Endothelial cell of umbilical vein (primary cell): ENCODE measurements around the gene ZNF534. TPM values are rescaled to one million over a fixed set of nuclear protein-coding genes. Genes with fewer than 3 reads are reported as not detected.
"Not testable (repeated sequence)": the region's sequence is repeated elsewhere in the genome, so short reads cannot be mapped to it uniquely, and the experiment has no call there.

ENCODE experiments used
- BruUV-seq: library from RNA; stranded (reverse); fragments of 400-500 nt; replicated peaks from 2 replicates; lab custom pipeline; 2021; lab: Mats Ljungman, UMichigan
- CTCF ChIA-PET: fragments of 300-600, 350-600 bp; sonication (Branson Sonifier 250); formaldehyde crosslinking; loops from one replicate; lab custom pipeline; 2021; ENCODE audit warnings: antibody characterized with exemption, inconsistent platforms; lab: Charles Lee
- POLR2A ChIA-PET: fragments of 300-600, 350-600 bp; sonication (Branson Sonifier 250); formaldehyde crosslinking; loops from one replicate; lab custom pipeline; 2021; ENCODE audit warnings: antibody characterized with exemption, inconsistent platforms; lab: Charles Lee
- DNase-seq: peaks from one replicate; pipeline ENCODE4 v3.0.0-alpha.2; 2011; ENCODE audit warnings: low read depth, low spot score
- FAIRE-seq: peaks from 2 replicates; lab custom pipeline; 2011; peaks lifted over from hg19 to GRCh38; lab: Jason Lieb, UNC
- H2AFZ ChIP-seq: 2 replicates; pipeline ENCODE4 v1.6.0; 2012; ENCODE audit warnings: low read depth, low read length, control low read depth, inconsistent platforms
- H3K27ac ChIP-seq: 2 replicates; pipeline ENCODE4 v1.5.1; 2011; ENCODE audit warnings: low read depth, mild to moderate bottlenecking, control low read depth, low read length, moderate library complexity; ENCODE audit not compliant: insufficient read depth
- H3K27me3 ChIP-seq, 2 experiments: 2 replicates each; pipeline versions ENCODE4 v1.6.0 to v1.6.1; 2011; ENCODE audit warnings: low read length in 2 of 2, mixed read lengths in 1 of 2; ENCODE audit not compliant: control insufficient read depth in 2 of 2, insufficient read depth in 2 of 2
- H3K36me3 ChIP-seq, 2 experiments: 2 replicates in 1 of 2; 3 replicates in 1 of 2; pipeline ENCODE4 v1.5.1; 2011; ENCODE audit warnings: low read length in 2 of 2, mild to moderate bottlenecking in 1 of 2, moderate library complexity in 1 of 2; ENCODE audit not compliant: control insufficient read depth in 2 of 2, insufficient read depth in 2 of 2; ENCODE audit errors: extremely low read depth in 1 of 2
- H3K4me1 ChIP-seq: 3 replicates; pipeline ENCODE4 v1.5.1; 2011; ENCODE audit warnings: mild to moderate bottlenecking, low read length; ENCODE audit not compliant: control insufficient read depth, insufficient read depth; ENCODE audit errors: extremely low read depth
- H3K4me2 ChIP-seq: 2 replicates; pipeline ENCODE4 v1.6.1; 2011; ENCODE audit warnings: low read length, control low read depth, mixed read lengths; ENCODE audit not compliant: insufficient read depth
- H3K4me3 ChIP-seq, 3 experiments: fragments of 200-600 bp in 1 of 3; sonication (generic), shearing (Covaris generic) in 1 of 3; replicated peaks in 1 of 3; 2 replicates each; pipeline ENCODE4 v1.5.1; 2011 to 2016; ENCODE audit warnings: control low read depth in 3 of 3, low read length in 3 of 3, mild to moderate bottlenecking in 2 of 3, inconsistent platforms in 1 of 3, low read depth in 1 of 3, moderate library complexity in 1 of 3; ENCODE audit not compliant: insufficient read depth in 1 of 3
- H3K79me2 ChIP-seq: 2 replicates; pipeline ENCODE4 v1.6.0; 2012; ENCODE audit warnings: low read length, inconsistent platforms; ENCODE audit not compliant: control insufficient read depth, insufficient read depth
- H3K9ac ChIP-seq: replicated peaks from 2 replicates; pipeline ENCODE3; 2011; ENCODE audit warnings: low read length, control low read depth; ENCODE audit not compliant: insufficient read depth; ENCODE audit errors: extremely low read depth
- H3K9me1 ChIP-seq: replicated peaks from 3 replicates; pipeline ENCODE4 v1.6.0; 2011; ENCODE audit warnings: mild to moderate bottlenecking, low read length; ENCODE audit not compliant: control insufficient read depth, insufficient read depth; ENCODE audit errors: extremely low read depth
- H3K9me3 ChIP-seq: replicated peaks from 2 replicates; pipeline ENCODE4 v1.5.1; 2012; ENCODE audit warnings: low read length, inconsistent platforms; ENCODE audit not compliant: control insufficient read depth, insufficient read depth
- H4K20me1 ChIP-seq: replicated peaks from 2 replicates; pipeline ENCODE3; 2011; ENCODE audit warnings: mild to moderate bottlenecking, low read length; ENCODE audit not compliant: control insufficient read depth, insufficient read depth; ENCODE audit errors: extremely low read depth
- EZH2 ChIP-seq: IDR thresholded peaks from 2 replicates; pipeline ENCODE4 v1.6.1; 2012; ENCODE audit warnings: borderline replicate concordance, low read depth, mild to moderate bottlenecking, moderate library complexity, low read length, inconsistent platforms; ENCODE audit not compliant: severe bottlenecking
- FOS ChIP-seq: IDR thresholded peaks from 2 replicates; pipeline ENCODE4 v1.6.1; 2011; ENCODE audit warnings: mild to moderate bottlenecking, low read length, moderate library complexity, borderline replicate concordance; ENCODE audit not compliant: insufficient read depth
- GATA2 ChIP-seq: IDR thresholded peaks from 2 replicates; pipeline ENCODE4 v1.7.0; 2011; ENCODE audit warnings: low read depth, mild to moderate bottlenecking, moderate library complexity, mixed read lengths, low read length; ENCODE audit not compliant: insufficient read length, insufficient read depth
- JUN ChIP-seq: IDR thresholded peaks from 2 replicates; pipeline ENCODE4 v1.6.1; 2011; ENCODE audit warnings: borderline replicate concordance, low read depth; ENCODE audit not compliant: insufficient read length, insufficient read depth
- MYC ChIP-seq: IDR thresholded peaks from one replicate; pipeline ENCODE4 v1.6.1; 2011; ENCODE audit warnings: mild to moderate bottlenecking, low read depth, low read length
- POLR2A ChIP-seq: IDR thresholded peaks from 2 replicates; pipeline ENCODE4 v1.6.1; 2012; ENCODE audit warnings: low read depth, mild to moderate bottlenecking, control low read depth, low read length
- POLR2AphosphoS5 ChIP-seq: IDR thresholded peaks from 2 replicates; pipeline ENCODE4 v1.6.1; 2012; ENCODE audit warnings: low read depth, mild to moderate bottlenecking, control low read depth, low read length, moderate library complexity; ENCODE audit not compliant: insufficient read depth
- dilution Hi-C: fragments of 300-500 bp; cut with MboI; formaldehyde crosslinking; loops from one replicate; pipeline ENCODE4 v1.15.0; 2019; ENCODE audit warnings: low sequenced_read_pairs; ENCODE audit not compliant: extremely low pct_ligation_motif_present
- intact Hi-C: fragments of 100-400 bp; cut with micrococcal nuclease; formaldehyde crosslinking; loops from one replicate; pipeline ENCODE4 v1.10.0; 2022
- polyA plus RNA-seq, 4 experiments: library from polyadenylated mRNA; depleted of rRNA in 3 of 4; stranded (reverse) in 3 of 4; unstranded in 1 of 4; fragments of >200 nt; gene quantifications; 2 replicates each; pipeline versions ENCODE4 v1.2.1 to v1.2.3, GENCODE V29; 2011 to 2012; ENCODE audit warnings: missing spikeins in 1 of 4
- total RNA-seq: library from RNA; stranded (reverse); gene quantifications from 2 replicates; pipeline ENCODE4 v1.2.3, GENCODE V29; 2021
- TF ChIP-seq, protein P1 (sequence below): IDR thresholded peaks from 2 replicates; pipeline ENCODE4 v1.6.1; 2011; ENCODE audit not compliant: insufficient read depth, insufficient read length

The ZNF534 gene
- total and polyA plus RNA-seq, 2 donors (not counting 3 experiments of a cell fraction or from before 2014, with no cell fraction given) = not detected

DNA sequence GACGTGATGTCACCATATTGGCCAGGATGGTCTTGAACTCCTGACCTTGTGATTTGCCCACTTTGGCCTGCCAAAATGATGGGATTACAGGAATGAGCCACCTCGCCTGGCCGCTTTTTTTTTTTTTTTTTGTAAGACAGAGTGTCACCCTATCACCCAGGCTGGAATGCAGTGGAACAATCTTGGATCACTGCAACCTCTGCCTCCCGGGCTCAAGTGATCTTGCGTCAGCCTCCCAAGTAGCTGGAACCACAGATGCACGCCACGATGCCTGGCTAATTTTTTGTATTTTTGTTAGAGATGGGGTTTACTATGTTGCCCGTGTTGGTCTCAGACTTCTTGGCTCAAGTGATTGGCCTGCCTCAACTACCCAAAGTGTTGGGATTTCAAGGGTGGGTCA, 69.6 kb downstream of the ZNF534 start:
- no peak overlapping the region for H3K9ac ChIP-seq
- no peaks in the 10 kb centered on the region for H4K20me1 ChIP-seq
- BruUV-seq = no TSS peak
- H3K27me3 ChIP-seq = no peaks in the 10 kb centered on the region
- FAIRE-seq (no peak), DNase-seq (no peak)
- no peak overlapping the region for H3K27ac ChIP-seq
- TF ChIP-seq GATA2 (no peak), MYC (no peak), EZH2 (no peak), FOS (no peak), POLR2A (no peak), POLR2AphosphoS5 (no peak), JUN (no peak)
- TF ChIP-seq, protein P1, sequence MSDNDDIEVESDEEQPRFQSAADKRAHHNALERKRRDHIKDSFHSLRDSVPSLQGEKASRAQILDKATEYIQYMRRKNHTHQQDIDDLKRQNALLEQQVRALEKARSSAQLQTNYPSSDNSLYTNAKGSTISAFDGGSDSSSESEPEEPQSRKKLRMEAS = no peak
- no peaks in the 10 kb centered on the region for H3K36me3 ChIP-seq
- H3K4me2 ChIP-seq = no peak overlapping the region
- dilution Hi-C loops (no loop called here), intact Hi-C loops (no loop called here)
- CTCF ChIA-PET = no interaction called here
- no peaks in the 10 kb centered on the region for H3K9me3 ChIP-seq
- no peaks in the 10 kb centered on the region for H3K9me1 ChIP-seq
- POLR2A ChIA-PET = no interaction called here
- H3K79me2 ChIP-seq = no peaks in the 10 kb centered on the region
- H2AFZ ChIP-seq = no peak overlapping the region
- no peaks in the 10 kb centered on the region for H3K4me1 ChIP-seq
- no peak overlapping the region for H3K4me3 ChIP-seq

DNA sequence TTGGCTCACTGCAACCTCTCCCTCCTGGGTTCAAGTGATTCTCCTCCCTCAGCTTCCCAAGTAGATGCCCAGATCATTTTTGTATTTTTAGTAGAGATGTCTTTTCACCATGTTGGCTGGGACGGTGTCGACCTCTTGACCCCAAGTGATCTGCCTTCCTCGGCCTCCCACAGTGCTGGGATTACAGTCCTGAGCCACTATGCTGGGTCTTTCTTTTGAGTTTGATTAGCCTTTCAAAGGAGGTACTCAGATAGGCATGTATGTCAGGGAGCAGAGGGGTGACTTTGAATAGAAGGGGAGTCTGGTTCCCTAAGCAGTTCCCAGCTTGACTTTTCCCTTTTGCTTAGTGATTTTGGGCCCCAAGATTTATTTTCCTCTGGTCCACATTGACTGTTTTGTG, 71.5 kb downstream of the ZNF534 start:
- H3K27ac ChIP-seq, DNase-seq, H3K36me3 ChIP-seq, intact Hi-C loops, H3K4me1 ChIP-seq, FAIRE-seq, H3K27me3 ChIP-seq, H3K4me3 ChIP-seq, BruUV-seq, H2AFZ ChIP-seq, H3K79me2 ChIP-seq, dilution Hi-C loops, H3K9me1 ChIP-seq, H3K4me2 ChIP-seq, POLR2A ChIA-PET, CTCF ChIA-PET, H4K20me1 ChIP-seq, H3K9ac ChIP-seq, H3K9me3 ChIP-seq: not testable (repeated sequence)

DNA sequence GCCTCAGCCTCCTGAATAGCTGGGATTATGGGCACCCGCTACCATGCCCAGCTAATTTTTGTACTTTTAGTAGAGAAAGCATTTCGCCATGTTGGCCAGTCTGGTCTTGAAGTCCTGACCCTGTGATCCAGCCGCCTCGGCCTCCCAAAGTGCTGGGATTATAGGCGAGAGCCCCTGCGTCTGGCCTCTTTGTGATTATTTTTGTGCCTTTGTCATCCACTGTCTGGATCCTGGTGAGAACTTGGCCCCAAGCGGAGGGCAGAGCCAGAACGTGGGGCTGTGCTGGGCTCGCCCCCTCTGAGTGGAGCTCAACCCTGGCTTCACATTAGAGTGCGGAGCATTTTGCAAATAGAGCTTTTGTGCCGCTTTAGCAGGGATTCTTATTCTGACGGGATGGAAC, 72.0 kb downstream of the ZNF534 start:
- H3K9me1 ChIP-seq, H3K4me3 ChIP-seq, CTCF ChIA-PET, H3K4me2 ChIP-seq, BruUV-seq, POLR2A ChIA-PET, H4K20me1 ChIP-seq, H3K79me2 ChIP-seq, H3K9ac ChIP-seq, dilution Hi-C loops, H3K9me3 ChIP-seq, H3K27ac ChIP-seq, H3K4me1 ChIP-seq, DNase-seq, H3K27me3 ChIP-seq, H3K36me3 ChIP-seq, FAIRE-seq, intact Hi-C loops, H2AFZ ChIP-seq: not testable (repeated sequence)
